HUDEP-2 (cell line): ENCODE results near the gene TEX13C.
A peak's percentile ranks its signal among the peaks of the same experiment; 100 is the strongest.
"Not testable (repeated sequence)": the region's sequence is repeated elsewhere in the genome, so short reads cannot be mapped to it uniquely, and the experiment has no call there.

Experiments
- DNase-seq, 76 experiments: peaks; one replicate each; lab custom pipeline; 2025; ENCODE audit not compliant: unreplicated experiment in 76 of 76; lab: John Stamatoyannopoulos, UW

TEX13C gene

DNA sequence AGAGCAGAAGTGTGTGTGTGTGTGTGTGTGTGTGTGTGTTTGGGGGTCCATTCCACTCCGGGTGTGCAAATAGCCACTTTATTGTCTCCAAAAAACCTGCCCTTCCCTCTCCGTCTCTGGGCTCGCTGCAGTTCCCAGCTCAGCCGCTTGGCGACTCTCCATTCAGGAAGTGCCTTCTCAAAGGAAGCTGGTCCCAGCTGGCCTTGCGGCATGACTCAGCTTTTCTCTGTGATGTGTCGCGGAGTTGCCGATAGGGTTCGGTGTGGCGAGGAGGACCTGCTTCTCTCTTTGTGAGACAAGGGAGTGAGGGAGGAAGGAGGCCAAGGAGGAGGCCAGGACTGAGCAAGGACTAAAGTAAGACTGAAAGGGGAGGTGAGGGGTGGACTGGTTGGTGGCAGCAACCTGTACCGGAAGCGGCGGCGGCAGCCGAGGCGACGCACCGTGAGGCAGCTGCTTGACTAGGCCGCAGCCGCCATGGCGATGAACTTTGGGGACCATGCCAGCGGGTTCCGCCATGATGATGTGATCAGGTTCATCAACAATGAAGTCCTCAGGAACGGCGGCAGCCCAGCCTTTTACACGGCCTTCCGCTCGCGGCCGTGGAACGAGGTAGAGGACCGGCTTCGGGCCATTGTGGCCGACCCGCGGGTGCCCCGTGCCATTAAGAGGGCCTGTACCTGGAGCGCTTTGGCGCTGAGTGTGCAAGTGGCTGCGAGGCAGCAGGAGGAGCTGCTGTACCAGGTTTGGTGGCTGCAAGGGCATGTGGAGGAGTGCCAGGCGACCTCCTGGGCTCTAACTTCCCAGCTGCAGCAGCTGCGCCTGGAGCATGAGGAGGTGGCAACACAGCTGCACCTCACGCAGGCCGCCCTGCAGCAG is at the start of gene TEX13C:
TSS of gene TEX13C (plus strand) at position 226 of the 876 bp plus-strand sequence. CDS start at position 475, 249 bp downstream.
- no peak for DNase-seq

DNA sequence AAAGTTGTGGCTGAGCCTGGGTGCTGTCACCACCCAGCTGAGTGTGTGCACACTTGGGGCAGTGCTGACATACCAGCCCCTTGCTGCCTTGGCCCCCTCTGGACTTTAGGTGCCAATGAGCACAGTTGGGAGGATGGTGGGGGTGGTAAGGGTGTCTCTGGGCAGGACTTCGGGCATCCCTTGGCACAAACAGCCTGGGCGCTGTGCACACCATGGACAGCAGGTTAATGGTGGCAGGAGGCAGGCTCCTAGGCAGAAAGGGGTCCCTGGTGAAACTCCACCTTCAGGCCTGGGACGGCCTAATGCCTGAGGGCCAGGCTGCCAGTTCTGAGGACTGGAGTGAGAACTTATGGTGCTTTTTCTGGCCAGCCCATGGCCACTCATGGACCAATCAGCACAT is 32.4 kb upstream of the TEX13C start:
- no peak for DNase-seq

DNA sequence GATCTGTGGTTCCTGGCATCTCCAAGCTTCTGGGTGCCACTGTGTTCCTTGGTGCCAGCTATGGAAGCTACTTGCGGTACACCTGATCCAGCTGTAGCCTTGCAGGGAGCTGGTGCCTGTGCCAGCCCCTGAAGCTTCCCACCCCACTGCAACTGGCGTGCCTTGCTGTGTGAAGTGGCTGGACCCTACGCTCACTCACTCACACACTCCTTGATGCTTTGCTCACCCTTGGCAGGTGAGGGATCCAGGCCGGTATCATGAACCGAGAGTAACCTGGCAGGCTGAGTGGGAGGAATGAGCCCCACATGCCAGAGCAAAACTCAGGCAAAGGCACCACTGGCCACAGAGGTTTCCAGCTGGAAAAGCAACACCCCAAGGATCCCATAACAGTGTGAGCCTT is 31.3 kb upstream of the TEX13C start:
- DNase-seq, result no peak

DNA sequence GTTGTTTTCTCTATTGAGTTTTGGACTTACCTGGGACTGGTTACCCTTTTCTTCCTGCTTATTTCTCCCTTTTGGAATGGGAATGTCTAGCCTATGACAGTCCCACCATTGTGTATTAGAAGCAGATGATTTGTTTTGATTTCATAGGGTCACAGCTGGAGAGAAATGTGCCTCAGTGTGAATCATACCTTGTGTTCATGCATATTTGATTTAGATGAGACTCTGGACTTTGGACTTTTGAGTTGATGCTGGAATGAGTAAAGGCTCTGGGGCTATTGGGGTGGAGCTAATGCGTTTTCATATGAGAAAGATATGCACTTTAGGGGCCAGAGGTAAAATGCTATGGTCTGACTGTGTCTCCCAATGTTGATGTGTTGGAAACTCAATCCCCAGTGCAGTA is 30.5 kb upstream of the TEX13C start:
- DNase-seq, result no peak

DNA sequence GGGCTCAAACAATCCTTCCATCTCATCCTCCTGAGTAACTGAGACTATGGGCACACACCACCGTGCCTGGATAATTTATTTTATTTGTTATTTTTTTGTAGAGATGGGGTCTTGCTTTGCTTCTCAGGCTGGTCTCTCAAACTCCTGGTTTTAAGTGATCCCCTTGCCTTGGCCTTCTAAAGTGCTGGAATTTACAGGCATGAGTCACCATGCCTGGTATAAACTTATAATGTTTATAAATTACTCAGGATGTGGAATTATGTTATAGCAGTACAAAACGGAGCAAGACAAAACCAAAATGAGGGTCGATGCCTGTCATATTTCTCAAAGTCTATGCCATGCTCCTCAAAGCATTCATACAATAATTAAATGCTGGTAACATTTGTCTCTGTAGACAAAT is 29.8 kb upstream of the TEX13C start:
- no peak for DNase-seq

DNA sequence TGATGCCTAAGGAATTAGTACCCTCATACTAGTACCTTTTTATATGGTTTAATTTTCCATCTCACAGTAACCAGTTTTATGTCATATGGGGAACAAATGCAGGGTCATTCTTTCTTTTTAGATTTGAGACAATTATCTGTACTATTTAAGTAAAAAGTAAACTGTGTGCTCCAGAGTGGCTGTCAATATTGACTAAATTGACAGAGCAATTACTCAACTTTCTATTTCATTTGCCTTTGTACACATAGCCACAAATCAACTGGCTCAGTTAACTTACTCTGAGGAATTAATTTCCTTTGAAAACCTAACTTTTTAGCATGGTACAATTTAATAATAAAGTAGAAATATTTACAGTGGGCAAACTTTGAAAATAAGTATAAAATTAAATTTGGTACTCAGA is 28.5 kb upstream of the TEX13C start:
- no peak for DNase-seq

DNA sequence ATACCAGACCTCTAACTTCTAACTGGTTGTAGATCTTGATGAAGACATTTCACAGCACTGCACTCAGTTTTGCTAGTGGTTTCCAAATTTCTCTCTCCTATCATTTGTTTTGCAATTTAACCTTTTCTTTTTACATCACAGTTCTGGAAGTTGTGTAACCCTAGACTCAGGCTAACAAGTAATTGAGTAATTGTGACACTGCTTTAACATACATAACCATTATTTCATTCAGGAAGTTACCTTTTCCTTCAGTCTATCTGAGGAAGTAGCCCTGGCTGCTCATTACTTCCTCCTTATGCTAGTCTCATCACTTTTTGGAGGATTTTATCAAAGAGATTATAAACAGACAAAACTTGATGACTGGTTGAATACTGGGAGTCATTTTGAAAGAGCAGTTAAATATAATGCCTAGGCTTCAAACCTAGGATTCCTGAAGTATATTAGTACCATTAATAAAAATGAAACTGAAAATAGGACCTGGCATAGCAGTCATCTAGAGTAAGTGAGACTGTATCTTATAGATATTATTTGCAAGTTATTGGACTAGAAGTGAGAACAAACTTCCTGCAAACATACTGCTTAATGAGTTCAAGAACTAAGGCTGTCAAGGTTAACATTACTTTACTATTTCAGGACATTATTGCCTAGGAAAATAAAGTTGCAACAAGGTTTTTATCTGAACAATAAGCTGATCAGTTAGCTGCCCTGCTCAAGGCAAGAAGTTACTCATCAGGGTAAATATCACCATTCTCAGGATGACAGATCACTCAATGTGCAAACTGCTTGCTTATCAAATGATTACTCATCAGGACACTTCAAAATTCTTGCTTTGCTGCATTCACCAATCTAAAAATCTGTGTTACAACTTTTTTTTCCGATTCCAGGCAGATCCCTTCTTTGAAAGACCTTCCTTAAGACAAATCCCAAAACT is 25.6 kb upstream of the TEX13C start:
- peak in 6 of 76 experiments; percentile 0 to 4 (median 2) for DNase-seq

DNA sequence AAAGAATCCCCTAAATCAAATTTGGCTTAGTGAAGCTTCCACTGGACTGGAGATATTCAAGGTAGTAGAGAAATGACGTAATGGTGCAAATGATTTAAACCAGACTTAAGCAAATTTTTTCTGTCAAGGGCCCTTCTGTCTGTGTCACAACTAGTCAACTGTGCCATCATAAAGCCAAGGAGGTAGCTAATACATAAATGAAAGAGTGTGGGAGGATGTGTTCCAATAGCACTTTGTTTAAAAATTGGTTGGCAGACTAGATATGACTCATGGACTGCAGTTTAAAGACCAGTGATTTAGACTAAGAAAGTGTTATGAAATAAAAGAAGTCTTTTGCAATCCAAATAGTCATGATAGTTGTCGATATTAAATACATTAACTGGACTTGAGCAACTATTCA is 24.3 kb upstream of the TEX13C start:
- DNase-seq, result no peak

DNA sequence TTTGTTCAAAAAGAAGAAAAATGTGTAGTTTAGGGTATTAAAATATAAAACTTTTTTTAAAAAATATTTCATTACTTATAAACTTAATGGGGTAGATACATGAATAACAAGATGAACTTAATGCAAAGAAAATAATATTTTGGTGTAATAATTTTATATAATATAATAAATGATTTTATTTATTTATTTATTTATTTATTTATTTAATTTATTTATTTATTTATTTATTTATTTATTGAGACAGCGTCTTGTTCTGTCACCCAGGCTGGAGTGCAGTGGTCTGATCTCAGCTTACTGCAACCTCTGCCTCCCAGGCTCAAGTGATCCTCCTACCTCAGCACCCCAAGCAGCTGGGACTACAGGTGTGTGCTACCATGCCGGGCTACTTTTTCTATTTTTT is 20.8 kb upstream of the TEX13C start:
- no peak for DNase-seq

DNA sequence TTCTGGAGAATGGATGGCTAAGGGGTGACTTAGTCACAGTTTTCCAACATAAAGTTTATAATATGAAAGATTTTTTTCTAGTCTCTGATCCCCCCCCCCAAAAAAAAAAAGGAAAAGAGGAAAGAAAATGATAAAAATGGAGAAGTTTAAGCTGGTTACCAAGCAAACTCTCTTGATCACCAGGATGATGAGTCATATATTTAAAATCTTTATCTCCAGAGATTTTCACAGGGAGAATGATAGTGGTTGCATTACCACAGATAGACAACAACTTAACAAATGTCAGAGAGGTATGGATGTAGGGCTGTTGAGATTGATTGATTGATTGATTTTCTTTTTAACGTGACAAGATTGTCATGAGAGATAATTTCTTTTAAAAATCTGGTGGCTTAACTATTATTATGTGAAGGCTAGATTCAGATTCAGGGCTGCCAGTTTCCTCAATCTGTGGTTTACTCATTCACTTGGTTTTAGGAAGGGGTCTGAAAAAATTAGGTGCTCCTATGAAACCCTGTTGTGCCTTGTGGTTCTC is 13.3 kb upstream of the TEX13C start:
- no peak for DNase-seq

DNA sequence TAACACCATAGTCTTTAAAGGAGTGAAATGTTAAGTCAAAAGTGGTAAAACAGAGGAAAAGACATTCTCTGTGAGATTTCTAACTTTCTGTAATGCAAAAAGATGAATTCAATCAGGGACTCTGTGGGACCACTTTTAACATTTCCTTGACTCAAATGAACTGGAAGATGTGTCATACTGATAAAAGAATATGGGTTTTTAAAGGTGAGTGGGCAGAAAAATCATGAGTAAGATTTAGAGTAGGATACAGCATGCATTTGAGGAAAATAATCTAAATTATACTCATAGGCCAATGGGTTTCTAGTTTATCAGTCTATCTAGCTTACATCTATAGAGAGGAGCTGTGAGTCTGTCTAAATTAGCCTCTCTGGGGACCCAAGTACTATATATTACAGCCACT is 11.0 kb upstream of the TEX13C start:
- DNase-seq, result no peak

DNA sequence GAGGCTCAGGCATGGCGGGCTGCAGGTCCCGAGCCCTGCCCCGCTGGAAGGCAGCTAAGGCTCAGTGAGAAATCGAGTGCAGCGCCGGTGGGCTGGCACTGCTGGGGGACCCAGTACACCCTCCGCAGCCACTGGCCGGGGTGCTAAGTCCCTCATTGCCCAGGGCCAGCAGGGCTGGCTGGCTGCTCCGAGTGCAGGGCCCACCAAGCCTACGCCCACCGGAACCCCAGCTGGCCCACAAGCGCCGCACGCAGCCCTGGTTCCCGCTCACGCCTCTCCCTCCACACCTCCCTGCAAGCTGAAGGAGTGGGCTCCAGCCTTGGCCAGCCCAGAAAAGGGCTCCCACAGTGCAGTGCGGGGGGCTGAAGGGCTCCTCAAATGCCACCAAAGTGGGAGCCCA is 505 bp upstream of the TEX13C start:
- not testable (repeated sequence) for DNase-seq

DNA sequence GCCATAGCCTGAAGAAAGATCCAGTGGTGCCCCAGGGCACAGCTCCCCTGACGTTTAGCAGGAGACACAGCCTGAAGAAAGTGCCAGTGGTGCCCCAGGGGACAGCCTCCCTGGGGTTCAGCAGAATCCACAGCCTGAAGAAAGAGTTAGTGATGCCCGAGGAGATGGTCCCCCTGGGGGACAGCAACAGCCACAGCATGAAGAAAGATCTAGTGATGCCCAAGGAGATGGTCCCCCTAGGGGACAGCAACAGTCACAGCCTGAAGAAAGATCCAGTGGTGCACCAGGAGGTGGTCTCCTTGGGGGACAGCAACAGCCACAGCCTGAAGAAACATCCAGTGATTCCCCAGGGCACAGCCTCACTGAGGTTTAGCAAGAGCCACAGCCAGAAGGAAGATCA is 2.8 kb downstream of the TEX13C start:
- DNase-seq, result no peak

DNA sequence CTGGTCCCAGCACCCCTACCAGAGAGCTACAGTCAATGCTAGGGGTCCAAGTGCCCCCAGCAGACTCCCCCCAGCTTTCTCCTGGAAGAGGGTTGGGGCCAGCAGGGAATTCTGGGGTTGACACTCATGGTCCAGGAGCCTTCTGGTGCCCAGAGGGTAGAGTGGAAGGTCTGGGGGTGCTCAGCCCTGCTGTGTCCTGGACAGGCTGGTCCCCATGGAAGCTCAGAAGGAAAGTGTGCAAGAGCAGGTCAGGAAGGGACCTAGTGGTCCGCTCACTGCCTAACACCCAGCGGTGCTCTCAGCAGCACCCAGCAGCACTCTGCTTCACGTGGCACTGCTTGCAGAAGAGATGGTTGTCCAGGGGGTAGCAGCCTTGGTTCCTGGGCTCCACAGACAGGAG is 6.9 kb downstream of the TEX13C start:
- no peak for DNase-seq

DNA sequence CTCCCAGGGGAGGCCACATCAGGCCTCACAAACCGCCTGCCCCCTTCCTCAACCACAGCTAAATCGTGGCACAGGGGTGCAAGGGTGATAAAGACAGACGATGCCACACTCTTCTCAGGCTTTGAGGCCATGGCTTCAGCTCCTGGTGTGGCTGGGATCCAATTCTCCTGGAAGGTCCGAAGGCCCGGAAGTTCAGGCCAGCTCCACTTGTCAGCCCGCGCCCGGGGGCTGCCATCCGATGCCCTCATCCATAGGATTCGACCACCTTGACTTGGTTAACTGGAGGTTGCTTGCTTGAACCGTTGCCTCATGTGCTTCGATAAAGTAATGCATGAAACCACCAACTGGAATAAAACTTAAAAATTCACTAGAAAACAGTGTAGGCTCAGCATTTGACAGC is 8.2 kb downstream of the TEX13C start:
- no peak for DNase-seq

DNA sequence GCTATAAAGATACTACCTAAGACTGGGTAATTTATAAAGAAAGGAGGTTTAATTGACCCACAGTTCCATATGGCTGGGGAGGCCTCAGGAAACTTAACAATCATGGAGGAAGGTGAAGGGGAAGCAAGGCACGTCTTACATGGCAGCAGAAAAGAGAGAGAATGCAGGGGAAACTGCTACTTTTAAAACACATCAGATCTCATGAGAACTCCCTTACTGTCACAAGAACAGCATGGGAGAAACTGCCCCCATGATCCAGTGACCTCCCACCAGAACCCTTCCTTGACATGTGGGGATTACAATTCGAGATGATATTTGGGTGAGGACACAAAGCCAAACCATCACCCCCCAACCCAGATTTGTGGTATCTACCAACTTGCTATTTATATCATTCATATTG is 13.9 kb downstream of the TEX13C start:
- no peak for DNase-seq

DNA sequence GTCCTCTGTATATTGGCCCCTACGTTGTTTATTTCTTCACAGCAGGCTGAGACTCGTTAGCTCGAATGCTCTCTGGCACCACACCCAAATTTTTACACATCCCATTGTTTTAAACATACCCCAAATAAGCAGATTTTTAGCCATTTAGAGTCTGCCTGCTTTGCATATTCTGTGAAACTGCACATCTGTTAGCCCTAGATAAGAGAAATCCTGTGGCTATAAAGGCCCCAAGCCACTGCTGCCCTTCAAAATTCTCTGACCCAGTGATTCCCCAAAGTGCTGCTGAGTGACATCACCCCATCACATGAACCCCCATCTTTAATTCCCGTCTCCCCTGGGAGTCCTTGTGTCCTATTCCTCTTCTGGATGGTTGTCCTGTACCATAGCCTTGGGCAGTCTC is 20.8 kb downstream of the TEX13C start:
- peak in 45 of 76 experiments; percentile 0 to 72 (median 16) for DNase-seq

DNA sequence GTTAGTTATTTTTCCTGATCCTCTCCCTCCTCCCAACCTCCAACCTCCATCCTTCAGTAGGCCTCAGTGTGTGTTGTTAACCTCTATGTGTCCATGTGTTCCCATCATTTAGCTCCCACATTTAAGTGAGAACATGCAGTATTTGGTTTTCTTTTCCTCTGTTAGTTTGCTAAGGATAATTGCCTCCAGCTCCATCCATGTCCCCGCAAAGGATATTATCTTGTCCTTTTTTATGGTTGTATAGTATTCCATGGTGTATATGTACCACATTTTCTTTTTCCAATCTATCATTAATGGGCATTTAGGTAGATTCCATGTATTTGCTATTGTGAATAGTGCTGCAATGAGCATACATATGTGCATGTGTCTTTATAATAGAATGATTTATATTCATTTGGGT is 54.5 kb downstream of the TEX13C start:
- no peak for DNase-seq
